Spleen (tissue), 11 donors: ENCODE results near the gene MISFA. TPM values are rescaled to one million over a fixed set of nuclear protein-coding genes. Genes with fewer than 3 reads are reported as not detected.

Experiments used
- DNase-seq: peaks from one replicate; pipeline ENCODE4 v3.0.0-alpha.2; 2020
- H3K27ac ChIP-seq, 8 donors: fragments of 200-600 bp; sonication (generic) in 7 of 8; 1 replicate in 4 of 8; 2 replicates in 4 of 8; pipeline versions ENCODE4 v1.5.0 to v1.8.0; 2016 to 2021; ENCODE audit warnings: inconsistent platforms in 4 of 8, mild to moderate bottlenecking in 4 of 8, moderate library complexity in 1 of 8
- H3K27me3 ChIP-seq, 7 donors: fragments of 200-600 bp; sonication (generic) in 6 of 7; replicated peaks in 1 of 7; 1 replicate in 4 of 7; 2 replicates in 3 of 7; pipeline versions ENCODE4 v1.5.0 to v1.8.0; 2016 to 2021; ENCODE audit warnings: inconsistent platforms in 3 of 7, mild to moderate bottlenecking in 1 of 7
- H3K36me3 ChIP-seq, 6 donors: fragments of 200-600 bp; sonication (generic) in 5 of 6; 1 replicate in 4 of 6; 2 replicates in 2 of 6; pipeline versions ENCODE4 v1.5.0 to v1.8.0; 2016 to 2021; ENCODE audit warnings: inconsistent platforms in 2 of 6
- H3K4me1 ChIP-seq, 6 donors: fragments of 200-600 bp; sonication (generic) in 5 of 6; 1 replicate in 3 of 6; 2 replicates in 3 of 6; pipeline versions ENCODE4 v1.5.0 to v1.8.0; 2016 to 2021; ENCODE audit warnings: inconsistent platforms in 3 of 6
- H3K4me3 ChIP-seq, 8 donors: fragments of 200-600 bp; sonication (generic) in 7 of 8; 1 replicate in 4 of 8; 2 replicates in 4 of 8; pipeline versions ENCODE4 v1.5.0 to v1.8.0; 2016 to 2021; ENCODE audit warnings: inconsistent platforms in 4 of 8, mild to moderate bottlenecking in 4 of 8, moderate library complexity in 2 of 8
- H3K9me3 ChIP-seq, 8 donors: fragments of 200-600 bp; sonication (generic) in 7 of 8; 1 replicate in 4 of 8; 2 replicates in 4 of 8; pipeline versions ENCODE4 v1.5.0 to v1.8.0; 2016 to 2021; ENCODE audit warnings: inconsistent platforms in 4 of 8
- CTCF ChIP-seq, 11 experiments: fragments of 200-600 bp in 7 of 11; fragments of 450-650 bp in 4 of 11; sonication (generic) in 4 of 11; IDR thresholded peaks in 8 of 11; conservative IDR thresholded peaks in 3 of 11; 1 replicate in 7 of 11; 2 replicates in 4 of 11; pipeline versions ENCODE4 v1.4.0 to v1.8.0; 2016 to 2021; ENCODE audit warnings: antibody characterized with exemption in 11 of 11, inconsistent platforms in 4 of 11, mild to moderate bottlenecking in 1 of 11
- POLR2A ChIP-seq, 3 donors: fragments of 450-650 bp; IDR thresholded peaks; one replicate each; pipeline ENCODE4 v1.5.1; 2017; ENCODE audit warnings: antibody characterized with exemption in 3 of 3, mild to moderate bottlenecking in 1 of 3
- POLR2AphosphoS5 ChIP-seq, 3 donors: sonication (generic); formaldehyde crosslinking; IDR thresholded peaks; one replicate each; pipeline ENCODE4 v1.5.1; 2017; ENCODE audit warnings: antibody characterized with exemption in 3 of 3
- WGBS, 5 donors: extraction: QIAGEN DNeasy Blood & Tissue Kit in 3 of 5; methylation state at CpG; one replicate each; pipeline versions ENCODE4 v1.1.5 to v1.1.7; 2013 to 2018; 5-methylcytosine and 5-hydroxymethylcytosine counted together
- intact Hi-C: fragments of 100-400 bp; cut with DNase I; formaldehyde crosslinking; loops from one replicate; pipeline ENCODE4 v1.15.0; 2023; ENCODE audit warnings: low total_unique reads
- polyA plus RNA-seq, 3 donors: library from polyadenylated mRNA; stranded (reverse); fragments of 200-250 nt; gene quantifications; one replicate each; pipeline ENCODE4 v1.2.1, GENCODE V29; 2013
- total RNA-seq, 7 donors: library from RNA; depleted of rRNA in 3 of 7; stranded (reverse); fragments of >200 nt in 3 of 7; fragmentation: NEBNext Ultra II Directional in 4 of 7; extraction: Animal tissue kit (Norgen Biotek cat#: 25700) in 4 of 7; gene quantifications; one replicate each; pipeline versions ENCODE4 v1.1.0 to v1.2.1, GENCODE V29; 2016 to 2021
- donor health status: healthy with polysubstance abuse.
- donor health status: DM: no; HTN: no; CAD: no; lungs with moderate emphysema.
- donor health status: DM: no; HTN: no; CAD: no.
- donor health status: Bipolar disorder and iron deficiency.
- donor health status: healthy.
- donor health status: DM: no; HTN: no; CAD: no.
- donor health status: DM: yes; HTN: yes; CAD: no.

MISFA gene
- total and polyA plus RNA-seq, 10 donors = 0.83 to 4.4 (median 1.8) TPM; not detected in 1

GRCh38 chr11:18650353-18650752 lies 50.8 kb downstream of the MISFA start:
- H3K9me3 ChIP-seq = no peaks in the 10 kb centered on the region
- H3K27me3 ChIP-seq = no peaks in the 10 kb centered on the region
- 68 to 96% (median 94%) methylated on average over 4 of the region's 4 CpGs for WGBS, 5 donors
- H3K36me3 ChIP-seq = no peaks in the 10 kb centered on the region
- no peak overlapping the region for H3K27ac ChIP-seq
- TF ChIP-seq CTCF (IDR thresholded peaks at IDR 0.05 in 8 of 11, conservative IDR thresholded peaks at IDR 0.05 in 3 of 11) (no peak), POLR2AphosphoS5 (IDR thresholded peaks at IDR 0.05) (no peak), POLR2A (IDR thresholded peaks at IDR 0.05) (no peak)
- no peaks in the 10 kb centered on the region for H3K4me1 ChIP-seq
- no peak for DNase-seq
- H3K4me3 ChIP-seq = no peak overlapping the region
- intact Hi-C loops = no loop called here

GRCh38 chr11:18650859-18651557 lies 51.4 kb downstream of the MISFA start:
- no peaks in the 10 kb centered on the region for H3K9me3 ChIP-seq
- DNase-seq = no peak
- TF ChIP-seq POLR2A (IDR thresholded peaks at IDR 0.05) (no peak), CTCF (IDR thresholded peaks at IDR 0.05 in 8 of 11, conservative IDR thresholded peaks at IDR 0.05 in 3 of 11) (peak in 9 of 11 experiments; percentile 27 to 64 (median 60))
- H3K4me1 ChIP-seq = no peaks in the 10 kb centered on the region
- intact Hi-C loops = no loop called here
- H3K27me3 ChIP-seq = no peaks in the 10 kb centered on the region
- no peak overlapping the region for H3K27ac ChIP-seq
- H3K36me3 ChIP-seq = no peaks in the 10 kb centered on the region
- H3K4me3 ChIP-seq = peak overlapping the region in 1 of 8 donors; percentile 29
- WGBS, 5 donors = 74 to 78% (median 76%) methylated on average over 19 of the region's 19 CpGs

Other genes starting within 250 kb of the MISFA start
- gene LDHA, start 205.2 kb upstream of the MISFA start, total RNA-seq = 100 to 1,000 TPM; 221 to 415 (median 286) TPM
- gene LDHA, start 205.2 kb upstream of the MISFA start, polyA plus RNA-seq = 100 to 1,000 TPM; 139 to 260 (median 206) TPM
- gene LDHC, start 187.5 kb upstream of the MISFA start, total RNA-seq = under 1 TPM in 1 of 7 donors, not detected in 6; 0.84 TPM
- gene LDHC, start 187.5 kb upstream of the MISFA start, polyA plus RNA-seq = 1 to 10 TPM in 1 of 3 donors, under 1 TPM in 1, not detected in 1; 0.93 to 1.1 TPM
- gene LDHAL6A, start 143.9 kb upstream of the MISFA start, total RNA-seq = not detected
- gene LDHAL6A, start 143.9 kb upstream of the MISFA start, polyA plus RNA-seq = under 1 TPM in 1 of 3 donors, not detected in 2; 0.02 TPM
- 10 to 100 TPM; 41.5 to 95.1 (median 52.1) TPM for gene TSG101, start 72.8 kb upstream of the MISFA start, total RNA-seq
- gene TSG101, start 72.8 kb upstream of the MISFA start, polyA plus RNA-seq = 10 to 100 TPM; 25.4 to 39.4 (median 34.4) TPM
- gene UEVLD, start 11.1 kb upstream of the MISFA start, total RNA-seq = 10 to 100 TPM; 12.8 to 23.0 (median 19.9) TPM
- 1 to 10 TPM; 4.1 to 6.7 (median 4.7) TPM for gene UEVLD, start 11.1 kb upstream of the MISFA start, polyA plus RNA-seq
- 10 to 100 TPM; 16.2 to 23.1 (median 19.1) TPM for gene SPTY2D1, start 34.6 kb downstream of the MISFA start, total RNA-seq
- gene SPTY2D1, start 34.6 kb downstream of the MISFA start, polyA plus RNA-seq = 1 to 10 TPM; 2.4 to 4.4 (median 2.9) TPM
- 10 to 100 TPM in 5 of 7 donors, 1 to 10 TPM in 2; 5.1 to 25.0 (median 17.0) TPM for gene TMEM86A, start 99.0 kb downstream of the MISFA start, total RNA-seq
- 1 to 10 TPM in 2 of 3 donors, under 1 TPM in 1; 0.98 to 2.4 (median 2.0) TPM for gene TMEM86A, start 99.0 kb downstream of the MISFA start, polyA plus RNA-seq
- gene IGSF22, start 126.4 kb downstream of the MISFA start, total RNA-seq = 1 to 10 TPM in 2 of 7 donors, under 1 TPM in 3, not detected in 2; 0.12 to 3.2 (median 0.28) TPM
- 1 to 10 TPM in 1 of 3 donors, under 1 TPM in 2; 0.54 to 1.2 (median 0.61) TPM for gene IGSF22, start 126.4 kb downstream of the MISFA start, polyA plus RNA-seq
- gene PTPN5, start 192.0 kb downstream of the MISFA start, total RNA-seq = 1 to 10 TPM in 1 of 7 donors, under 1 TPM in 5, not detected in 1; 0.10 to 2.0 (median 0.31) TPM
- under 1 TPM; 0.08 to 0.54 (median 0.26) TPM for gene PTPN5, start 192.0 kb downstream of the MISFA start, polyA plus RNA-seq